Endothelial cell (in vitro differentiated cells): ENCODE results near the gene DICER1. TPM values are rescaled to one million over a fixed set of nuclear protein-coding genes. Genes with fewer than 3 reads are reported as not detected.

Experiments used
- DNase-seq: peaks from one replicate; pipeline ENCODE4 v3.0.0; 2021; ENCODE audit warnings: low spot score
- H3K27ac Mint-ChIP-seq: one replicate; pipeline ENCODE4 v1.8.0; 2021; ENCODE audit warnings: mixed read lengths, inconsistent platforms; ENCODE audit not compliant: unreplicated experiment
- H3K27me3 Mint-ChIP-seq: one replicate; pipeline ENCODE4 v1.8.0; 2021; ENCODE audit warnings: mild to moderate bottlenecking, moderate library complexity, mixed read lengths, inconsistent platforms; ENCODE audit not compliant: unreplicated experiment
- H3K36me3 Mint-ChIP-seq: one replicate; pipeline ENCODE4 v1.8.0; 2021; ENCODE audit warnings: mild to moderate bottlenecking, low read depth, mixed read lengths, inconsistent platforms; ENCODE audit not compliant: unreplicated experiment
- H3K4me1 Mint-ChIP-seq: one replicate; pipeline ENCODE4 v1.8.0; 2021; ENCODE audit warnings: mild to moderate bottlenecking, mixed read lengths, inconsistent platforms; ENCODE audit not compliant: unreplicated experiment
- H3K4me3 Mint-ChIP-seq: one replicate; pipeline ENCODE4 v1.8.0; 2021; ENCODE audit warnings: mild to moderate bottlenecking, mixed read lengths, inconsistent platforms; ENCODE audit not compliant: unreplicated experiment
- H3K9me3 Mint-ChIP-seq: one replicate; pipeline ENCODE4 v1.8.0; 2021; ENCODE audit warnings: mixed read lengths, inconsistent platforms; ENCODE audit not compliant: unreplicated experiment
- CTCF ChIP-seq: fragments of 200-600 bp; sonication (generic); IDR thresholded peaks from one replicate; pipeline ENCODE4 v1.5.0; 2021; ENCODE audit warnings: antibody characterized with exemption; ENCODE audit not compliant: unreplicated experiment
- total RNA-seq: library from RNA; stranded (reverse); fragmentation: NEBNext Ultra II Directional; extraction: Animal tissue kit (Norgen Biotek cat#: 25700); gene quantifications from one replicate; pipeline ENCODE4 v1.2.1, GENCODE V29; 2021; ENCODE audit not compliant: unreplicated experiment

Gene DICER1
- total RNA-seq, 1 donor from 2014 or later = 69.2 TPM

GRCh38 chr14:95111507-95112164 lies 45.7 kb downstream of the DICER1 start:
- H3K4me1 Mint-ChIP-seq = no peaks in the 10 kb centered on the region
- TF ChIP-seq CTCF = no peak
- H3K9me3 Mint-ChIP-seq = no peaks in the 10 kb centered on the region
- H3K27me3 Mint-ChIP-seq = peaks cover 1% of the 10 kb centered on the region
- H3K36me3 Mint-ChIP-seq = peaks cover 14% of the 10 kb centered on the region
- H3K27ac Mint-ChIP-seq = no peak overlapping the region
- no peak for DNase-seq
- H3K4me3 Mint-ChIP-seq = no peak overlapping the region

GRCh38 chr14:95110178-95110577 lies 47.2 kb downstream of the DICER1 start:
- no peak for TF ChIP-seq CTCF
- no peaks in the 10 kb centered on the region for H3K9me3 Mint-ChIP-seq
- DNase-seq = no peak
- no peaks in the 10 kb centered on the region for H3K4me1 Mint-ChIP-seq
- H3K4me3 Mint-ChIP-seq = no peak overlapping the region
- no peak overlapping the region for H3K27ac Mint-ChIP-seq
- peaks cover 9% of the 10 kb centered on the region for H3K36me3 Mint-ChIP-seq
- H3K27me3 Mint-ChIP-seq = no peaks in the 10 kb centered on the region

- DNase-seq = no peak
- H3K36me3 Mint-ChIP-seq = peaks cover 9% of the 10 kb centered on the region
- no peak overlapping the region for H3K4me3 Mint-ChIP-seq
- H3K27ac Mint-ChIP-seq = no peak overlapping the region
- no peak for TF ChIP-seq CTCF
- H3K9me3 Mint-ChIP-seq = no peaks in the 10 kb centered on the region
- H3K27me3 Mint-ChIP-seq = no peaks in the 10 kb centered on the region
- no peaks in the 10 kb centered on the region for H3K4me1 Mint-ChIP-seq
Observed at GRCh38 chr14:95107711-95108110, 49.6 kb downstream of the DICER1 start.

GRCh38 chr14:95106971-95107370 lies 50.4 kb downstream of the DICER1 start:
- peaks cover 16% of the 10 kb centered on the region for H3K36me3 Mint-ChIP-seq
- no peak for TF ChIP-seq CTCF
- no peak overlapping the region for H3K27ac Mint-ChIP-seq
- DNase-seq = no peak
- H3K27me3 Mint-ChIP-seq = peaks cover 4% of the 10 kb centered on the region
- no peaks in the 10 kb centered on the region for H3K9me3 Mint-ChIP-seq
- no peak overlapping the region for H3K4me3 Mint-ChIP-seq
- H3K4me1 Mint-ChIP-seq = no peaks in the 10 kb centered on the region

GRCh38 chr14:95104911-95105310 lies 52.4 kb downstream of the DICER1 start:
- TF ChIP-seq CTCF = no peak
- Mint-ChIP-seq H3K27me3 (peaks cover 4% of the 10 kb centered on the region), H3K4me3 (no peak overlapping the region), H3K9me3 (no peaks in the 10 kb centered on the region), H3K4me1 (no peaks in the 10 kb centered on the region), H3K27ac (no peak overlapping the region), H3K36me3 (peaks cover 17% of the 10 kb centered on the region)
- DNase-seq = no peak
